Activated CD4-positive, alpha-beta memory T cell treated with anti-CD3 and anti-CD28 coated beads, Interleukin-2, amount 10 ng/mL, durations not matched to agents 7 days and 5 days (primary cell): ENCODE measurements around the gene IL6. TPM values are rescaled to one million over a fixed set of nuclear protein-coding genes. Genes with fewer than 3 reads are reported as not detected.

Experiments used
- CTCF ChIA-PET: fragments of 350-600 bp; sonication (Branson Sonifier 250); formaldehyde crosslinking; loops from one replicate; lab custom pipeline; 2021; ENCODE audit warnings: antibody characterized with exemption, inconsistent platforms; lab: Charles Lee
- POLR2A ChIA-PET: fragments of 350-600 bp; sonication (Branson Sonifier 250); formaldehyde crosslinking; loops from one replicate; lab custom pipeline; 2021; ENCODE audit warnings: antibody characterized with exemption; lab: Charles Lee
- DNase-seq: peaks from one replicate; pipeline ENCODE4 v3.0.0-alpha.2; 2020
- H3K27ac Mint-ChIP-seq: one replicate; pipeline ENCODE4 v1.8.0; 2021; ENCODE audit warnings: mild to moderate bottlenecking, mixed read lengths
- H3K27me3 Mint-ChIP-seq: one replicate; pipeline ENCODE4 v1.8.0; 2021; ENCODE audit warnings: mixed read lengths
- H3K36me3 Mint-ChIP-seq: one replicate; pipeline ENCODE4 v1.8.0; 2021; ENCODE audit warnings: low read depth, mixed read lengths
- H3K4me1 Mint-ChIP-seq: one replicate; pipeline ENCODE4 v1.8.0; 2021; ENCODE audit warnings: mixed read lengths
- H3K4me3 Mint-ChIP-seq: one replicate; pipeline ENCODE4 v1.8.0; 2021; ENCODE audit warnings: mild to moderate bottlenecking, mixed read lengths
- H3K9me3 Mint-ChIP-seq: one replicate; pipeline ENCODE4 v1.8.0; 2021; ENCODE audit warnings: mixed read lengths
- total RNA-seq, 2 experiments: library from RNA; stranded (reverse); gene quantifications; one replicate each; pipeline ENCODE4 v1.2.3, GENCODE V29; 2021

The IL6 gene
- total RNA-seq, 2 experiments from 2014 or later = 0.40 to 0.53 TPM

DNA sequence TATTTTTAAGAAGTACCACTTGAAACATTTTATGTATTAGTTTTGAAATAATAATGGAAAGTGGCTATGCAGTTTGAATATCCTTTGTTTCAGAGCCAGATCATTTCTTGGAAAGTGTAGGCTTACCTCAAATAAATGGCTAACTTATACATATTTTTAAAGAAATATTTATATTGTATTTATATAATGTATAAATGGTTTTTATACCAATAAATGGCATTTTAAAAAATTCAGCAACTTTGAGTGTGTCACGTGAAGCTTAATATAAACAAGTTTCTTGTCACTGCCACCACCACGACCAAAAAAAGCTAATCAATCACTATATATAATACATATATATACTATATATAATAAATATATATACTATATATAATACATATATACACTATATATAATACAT, 4.8 kb downstream of the IL6 start:
- H3K9me3 Mint-ChIP-seq = no peaks in the 10 kb centered on the region
- peaks cover 22% of the 10 kb centered on the region for H3K4me1 Mint-ChIP-seq
- no peak overlapping the region for H3K27ac Mint-ChIP-seq
- DNase-seq = no peak
- CTCF ChIA-PET = interaction anchor here (1.7 to 6.2 kb wide), 2 partner anchors 171 to 324 kb away, joined by 4 to 93 read pairs; no protein-coding TSS in a partner anchor
- no peak overlapping the region for H3K4me3 Mint-ChIP-seq
- POLR2A ChIA-PET = no interaction called here
- H3K36me3 Mint-ChIP-seq = no peaks in the 10 kb centered on the region
- peaks cover 43% of the 10 kb centered on the region for H3K27me3 Mint-ChIP-seq

DNA sequence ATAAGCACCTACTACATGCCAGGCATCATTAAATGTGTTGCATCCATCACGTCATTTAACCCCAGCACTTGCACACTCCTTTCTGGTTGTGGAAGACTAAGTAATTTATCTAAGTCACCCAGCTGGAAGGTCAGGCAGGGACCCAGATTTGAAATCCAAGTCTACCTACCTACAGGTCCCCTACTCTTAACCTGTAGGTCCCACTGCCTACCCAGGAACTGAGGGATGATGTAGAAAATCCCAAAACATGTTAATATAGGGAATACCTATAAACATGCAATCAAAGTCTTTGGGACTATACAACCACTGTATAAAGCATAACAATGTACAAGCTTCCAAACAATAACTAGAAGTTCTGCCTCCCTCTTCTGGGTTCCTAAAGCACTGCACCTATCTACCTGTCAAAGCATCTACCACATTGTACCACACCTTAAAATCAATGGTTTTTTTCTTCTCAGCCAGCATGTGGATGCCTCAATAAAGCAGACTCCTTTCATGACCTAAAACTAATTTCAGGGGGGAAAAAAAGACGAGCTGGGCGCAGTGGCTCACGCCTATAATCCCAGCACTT, 5.6 kb downstream of the IL6 start:
- Mint-ChIP-seq H3K9me3 (no peaks in the 10 kb centered on the region), H3K27me3 (peaks cover 46% of the 10 kb centered on the region), H3K4me3 (no peak overlapping the region), H3K36me3 (no peaks in the 10 kb centered on the region), H3K27ac (no peak overlapping the region), H3K4me1 (peaks cover 16% of the 10 kb centered on the region)
- ChIA-PET CTCF (interaction anchor here (1.0 to 6.2 kb wide), 3 partner anchors 14 to 323 kb away, joined by 3 to 93 read pairs (median 4); no protein-coding TSS in a partner anchor), POLR2A (interaction anchor here (1.5 kb wide), 1 partner anchor 172 kb away, joined by 6 read pairs; no protein-coding TSS in a partner anchor)
- no peak for DNase-seq

DNA sequence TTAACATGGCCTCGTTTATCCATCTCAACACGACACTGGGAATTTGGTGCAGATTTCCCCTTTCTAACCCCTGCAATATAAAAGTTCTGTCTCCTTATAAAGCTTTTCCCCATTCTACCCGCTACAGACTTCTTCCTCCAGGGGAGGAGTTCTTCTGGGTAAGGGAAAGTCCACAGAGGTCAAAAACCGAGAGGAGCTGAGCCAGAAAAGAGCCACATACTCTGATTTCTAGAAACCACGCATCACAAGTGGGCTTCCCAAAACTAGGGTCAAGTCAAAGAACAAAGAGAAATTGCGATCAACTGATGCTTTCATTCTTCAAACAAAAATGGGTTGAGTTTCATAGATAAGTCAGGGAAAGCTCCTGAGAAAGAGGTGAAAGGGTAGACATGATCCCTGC, 6.8 kb downstream of the IL6 start:
- Mint-ChIP-seq H3K4me1 (peaks cover 9% of the 10 kb centered on the region), H3K27ac (no peak overlapping the region), H3K9me3 (no peaks in the 10 kb centered on the region), H3K27me3 (peaks cover 46% of the 10 kb centered on the region), H3K4me3 (no peak overlapping the region), H3K36me3 (no peaks in the 10 kb centered on the region)
- POLR2A ChIA-PET = no interaction called here
- DNase-seq = no peak
- CTCF ChIA-PET = interaction anchor here (0.6 to 6.2 kb wide), 2 partner anchors 117 to 173 kb away, joined by 5 to 93 read pairs; no protein-coding TSS in a partner anchor

DNA sequence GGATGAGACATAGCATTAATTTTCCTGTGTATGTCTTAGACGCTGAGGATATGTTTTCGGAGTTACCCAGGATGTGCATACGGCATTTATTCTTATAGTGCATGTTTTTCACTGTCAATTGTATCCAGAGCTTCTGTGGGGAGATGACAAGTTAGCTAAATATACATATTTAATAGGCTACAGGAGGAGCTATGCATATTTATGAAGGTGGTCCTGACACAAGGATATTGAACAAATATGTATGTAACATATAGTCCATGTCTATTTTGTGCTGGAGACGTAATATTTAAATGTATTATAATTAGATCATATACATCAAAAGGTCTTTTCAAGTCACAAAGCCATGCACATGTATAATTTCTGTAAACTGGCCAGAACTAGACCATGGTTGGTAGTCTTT, 16.0 kb downstream of the IL6 start:
- Mint-ChIP-seq H3K4me1 (no peaks in the 10 kb centered on the region), H3K4me3 (no peak overlapping the region), H3K27ac (no peak overlapping the region), H3K9me3 (no peaks in the 10 kb centered on the region), H3K36me3 (no peaks in the 10 kb centered on the region), H3K27me3 (peaks cover 31% of the 10 kb centered on the region)
- no peak for DNase-seq
- POLR2A ChIA-PET = no interaction called here
- CTCF ChIA-PET = no interaction called here

DNA sequence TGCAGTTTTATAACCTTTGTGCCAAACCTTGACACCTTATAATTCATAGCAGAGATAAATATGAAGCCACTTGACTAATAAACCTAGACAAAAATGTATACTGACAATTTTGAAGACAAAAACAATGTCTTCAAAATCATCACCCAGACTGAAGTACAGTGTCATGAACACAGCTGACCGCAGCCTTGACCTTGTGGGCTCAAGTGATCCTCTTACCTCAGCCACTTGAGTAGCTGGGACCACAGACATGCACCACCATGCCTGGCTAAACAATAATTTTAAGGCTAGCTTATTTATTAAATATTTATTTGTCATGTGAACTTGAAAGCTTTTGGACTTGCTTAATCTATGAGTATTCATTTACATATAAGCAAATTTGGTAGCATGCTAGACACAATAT, 24.3 kb downstream of the IL6 start:
- POLR2A ChIA-PET = no interaction called here
- H3K27ac Mint-ChIP-seq = no peak overlapping the region
- H3K4me1 Mint-ChIP-seq = no peaks in the 10 kb centered on the region
- H3K36me3 Mint-ChIP-seq = no peaks in the 10 kb centered on the region
- CTCF ChIA-PET = interaction anchor here (0.8 to 2.3 kb wide), 4 partner anchors 23 to 192 kb away, joined by 3 to 8 read pairs (median 4); no protein-coding TSS in a partner anchor
- H3K9me3 Mint-ChIP-seq = no peaks in the 10 kb centered on the region
- H3K27me3 Mint-ChIP-seq = peaks cover 31% of the 10 kb centered on the region
- DNase-seq = no peak
- H3K4me3 Mint-ChIP-seq = no peak overlapping the region

DNA sequence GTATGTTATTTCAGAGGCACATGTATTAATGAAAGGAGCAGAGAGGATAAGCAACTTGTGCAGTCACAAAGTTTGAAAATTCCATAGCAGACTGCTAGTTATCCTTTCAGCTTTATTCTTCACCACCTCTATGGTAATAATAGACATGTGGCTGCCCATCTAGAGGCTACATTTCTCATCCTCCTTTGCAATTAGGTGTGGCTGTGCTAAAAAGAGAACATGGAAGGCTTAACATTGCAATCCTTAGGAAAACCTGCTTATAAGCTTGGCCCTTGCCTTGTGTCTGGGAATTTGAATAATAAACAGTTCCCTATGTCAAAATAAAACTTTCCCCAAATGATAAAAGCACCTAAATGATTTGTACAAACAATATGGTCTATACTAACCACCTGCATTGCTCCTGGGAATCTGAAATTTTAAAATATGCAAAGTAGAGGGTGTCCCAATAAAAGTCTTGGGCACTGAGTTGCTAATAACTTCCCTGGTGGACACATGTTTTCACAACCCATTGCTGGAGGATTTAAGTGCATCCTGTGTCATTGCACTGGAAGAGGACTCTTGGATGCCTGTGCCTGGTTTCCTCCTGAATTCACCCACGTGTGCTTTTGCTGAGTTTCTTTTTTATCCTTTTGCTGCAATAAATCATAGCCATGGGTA, 30.5 kb downstream of the IL6 start:
- DNase-seq = no peak
- Mint-ChIP-seq H3K27me3 (peaks cover 55% of the 10 kb centered on the region), H3K4me1 (no peaks in the 10 kb centered on the region), H3K36me3 (no peaks in the 10 kb centered on the region), H3K4me3 (no peak overlapping the region), H3K9me3 (no peaks in the 10 kb centered on the region), H3K27ac (no peak overlapping the region)
- ChIA-PET POLR2A (no interaction called here), CTCF (no interaction called here)

DNA sequence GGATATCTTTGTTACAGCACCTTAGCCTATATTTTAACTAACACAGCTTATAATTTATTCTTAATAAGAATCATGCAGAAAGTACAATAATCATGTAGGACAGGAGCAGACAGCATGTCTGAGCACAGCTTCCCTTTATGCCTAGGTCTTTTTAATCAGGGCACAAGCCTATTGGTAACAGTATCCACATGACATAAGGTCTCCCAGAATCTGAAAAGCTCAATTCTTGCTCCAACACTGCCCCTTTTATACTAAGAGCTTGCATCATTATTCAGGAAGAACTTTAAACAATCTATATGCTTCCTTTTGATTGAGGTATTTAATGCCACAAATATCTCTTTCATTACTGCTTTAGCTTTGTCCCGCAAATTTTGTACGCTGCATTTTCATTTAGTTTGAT, 31.6 kb downstream of the IL6 start:
- no peaks in the 10 kb centered on the region for H3K4me1 Mint-ChIP-seq
- no peak overlapping the region for H3K4me3 Mint-ChIP-seq
- H3K27me3 Mint-ChIP-seq = peaks cover 55% of the 10 kb centered on the region
- ChIA-PET POLR2A (interaction anchor here (0.6 kb wide), 1 partner anchor 8 kb away, joined by 3 read pairs; no protein-coding TSS in a partner anchor), CTCF (no interaction called here)
- H3K27ac Mint-ChIP-seq = no peak overlapping the region
- DNase-seq = no peak
- H3K9me3 Mint-ChIP-seq = no peaks in the 10 kb centered on the region
- H3K36me3 Mint-ChIP-seq = no peaks in the 10 kb centered on the region

DNA sequence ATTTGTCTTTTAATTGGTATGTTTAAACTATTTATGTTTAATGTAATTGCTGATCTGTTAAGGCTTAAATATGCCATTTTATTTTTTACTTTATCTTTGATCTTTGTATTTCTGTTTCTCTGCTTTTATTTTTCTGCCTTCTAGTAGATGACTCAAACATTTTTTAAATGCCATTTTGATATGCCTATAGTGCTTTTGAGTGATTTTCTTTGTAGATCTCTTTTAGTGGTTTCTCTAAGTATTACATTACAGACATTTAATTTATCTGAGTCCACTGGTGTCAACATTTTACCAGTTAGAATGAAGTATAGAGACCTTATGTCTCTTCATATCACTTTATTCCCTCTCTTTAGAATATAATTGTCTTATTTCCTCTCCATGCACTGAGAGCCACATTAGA, 32.7 kb downstream of the IL6 start:
- no peaks in the 10 kb centered on the region for H3K9me3 Mint-ChIP-seq
- no peaks in the 10 kb centered on the region for H3K4me1 Mint-ChIP-seq
- H3K27ac Mint-ChIP-seq = no peak overlapping the region
- no peak for DNase-seq
- H3K36me3 Mint-ChIP-seq = no peaks in the 10 kb centered on the region
- H3K4me3 Mint-ChIP-seq = no peak overlapping the region
- peaks cover 53% of the 10 kb centered on the region for H3K27me3 Mint-ChIP-seq
- POLR2A ChIA-PET = no interaction called here
- CTCF ChIA-PET = no interaction called here

DNA sequence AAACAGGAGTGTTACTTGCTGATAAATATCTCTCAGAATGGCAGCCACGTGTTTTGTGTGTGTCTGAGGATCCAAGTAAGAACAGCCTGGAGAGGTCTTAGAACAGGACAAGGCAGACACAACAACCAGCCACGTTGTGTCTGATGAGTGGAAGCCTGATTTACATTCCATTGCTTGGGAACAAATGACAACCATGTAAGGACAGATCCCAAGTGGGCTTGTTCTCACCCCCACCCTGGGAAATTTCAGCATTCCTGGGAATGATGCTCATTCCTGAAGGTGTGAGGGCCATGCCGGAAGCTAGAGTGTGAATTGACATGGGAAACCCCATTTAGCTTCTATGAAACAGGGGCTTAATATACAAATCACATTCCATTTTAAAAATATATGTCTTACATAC, 35.9 kb downstream of the IL6 start:
- H3K4me3 Mint-ChIP-seq = no peak overlapping the region
- no peak for DNase-seq
- CTCF ChIA-PET = no interaction called here

DNA sequence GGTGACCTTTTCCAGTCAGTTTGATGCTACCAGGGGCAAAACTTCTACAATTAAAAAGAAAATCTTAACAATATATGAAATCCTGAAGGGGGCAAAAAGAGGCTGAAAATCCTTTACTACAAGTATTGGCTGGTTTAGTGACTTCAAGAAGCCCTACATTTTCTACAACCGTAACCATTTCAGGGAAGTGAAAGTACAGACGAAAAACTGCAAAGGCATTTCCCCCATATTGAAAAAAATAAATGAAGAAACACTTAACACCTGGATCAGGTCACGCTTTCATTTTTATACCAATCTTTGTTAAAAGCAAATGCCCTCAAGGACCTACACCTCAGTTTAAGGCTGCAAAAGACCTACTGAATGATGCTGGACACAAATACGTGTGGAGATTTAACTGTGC, 38.6 kb downstream of the IL6 start:
- POLR2A ChIA-PET = no interaction called here
- Mint-ChIP-seq H3K27me3 (peaks cover 62% of the 10 kb centered on the region), H3K4me3 (no peak overlapping the region), H3K27ac (no peak overlapping the region), H3K9me3 (no peaks in the 10 kb centered on the region), H3K4me1 (no peaks in the 10 kb centered on the region), H3K36me3 (no peaks in the 10 kb centered on the region)
- CTCF ChIA-PET = no interaction called here
- DNase-seq = no peak

More for the DNA sequence above, 35.9 kb downstream of the IL6 start:
- H3K36me3 Mint-ChIP-seq = no peaks in the 10 kb centered on the region
- POLR2A ChIA-PET = no interaction called here
- H3K27ac Mint-ChIP-seq = no peak overlapping the region
- no peaks in the 10 kb centered on the region for H3K9me3 Mint-ChIP-seq
- H3K27me3 Mint-ChIP-seq = peaks cover 66% of the 10 kb centered on the region
- no peaks in the 10 kb centered on the region for H3K4me1 Mint-ChIP-seq

DNA sequence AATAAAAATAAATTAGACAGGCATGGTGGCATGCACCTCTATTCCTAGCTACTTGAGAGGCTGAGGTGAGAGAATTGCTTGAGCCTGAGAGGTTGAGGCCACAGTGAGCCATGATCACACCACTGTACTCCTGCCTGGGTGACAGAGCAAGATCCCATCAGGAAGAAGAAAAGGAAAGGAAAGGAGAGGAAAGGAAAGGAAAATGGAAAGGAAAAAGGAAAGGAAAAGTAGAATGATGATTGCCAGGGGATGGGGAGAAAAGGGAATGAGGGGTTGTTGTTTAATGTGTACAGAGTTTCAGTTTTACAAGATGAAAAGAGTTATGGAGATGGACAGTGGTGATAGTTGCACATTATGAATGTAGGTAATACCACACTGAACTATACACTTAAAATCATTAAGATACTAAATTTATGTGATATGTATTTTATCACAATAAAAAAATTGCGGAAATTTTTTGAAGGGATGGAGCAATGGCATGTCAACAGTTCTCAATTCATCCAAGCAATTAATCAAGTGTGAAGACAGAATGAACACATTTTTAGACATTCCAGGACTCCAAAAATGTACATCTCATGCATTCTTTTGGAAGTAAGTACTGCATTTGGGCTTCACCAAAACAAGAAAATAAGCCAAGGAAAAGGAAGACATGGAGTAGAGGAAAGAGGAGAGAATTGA, 44.3 kb downstream of the IL6 start:
- Mint-ChIP-seq H3K27ac (no peak overlapping the region), H3K9me3 (no peaks in the 10 kb centered on the region), H3K4me3 (no peak overlapping the region), H3K4me1 (no peaks in the 10 kb centered on the region), H3K27me3 (peaks cover 50% of the 10 kb centered on the region), H3K36me3 (no peaks in the 10 kb centered on the region)
- POLR2A ChIA-PET = no interaction called here
- CTCF ChIA-PET = no interaction called here
- DNase-seq = no peak

DNA sequence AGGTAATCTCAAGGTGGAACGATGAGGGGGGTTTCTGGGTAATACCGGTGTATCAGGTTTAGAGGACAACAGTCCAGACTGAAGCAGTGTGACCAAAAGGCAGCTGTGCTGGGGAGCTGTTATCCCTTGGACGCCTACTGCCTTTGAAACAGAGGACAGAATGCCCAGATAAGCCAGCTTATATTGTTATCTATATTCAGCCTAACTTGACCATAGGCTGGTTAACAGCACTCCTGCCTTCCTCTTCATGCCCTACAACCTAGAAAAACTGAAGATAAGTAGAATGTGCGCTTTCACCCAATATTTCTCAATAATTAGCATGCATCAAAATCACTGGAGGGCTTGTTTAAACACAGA, 44.9 kb downstream of the IL6 start:
- no peak overlapping the region for H3K27ac Mint-ChIP-seq
- H3K27me3 Mint-ChIP-seq = peaks cover 47% of the 10 kb centered on the region
- no peak overlapping the region for H3K4me3 Mint-ChIP-seq
- no peaks in the 10 kb centered on the region for H3K4me1 Mint-ChIP-seq
- ChIA-PET POLR2A (no interaction called here), CTCF (interaction anchor here (1.5 kb wide), 1 partner anchor 43 kb away, joined by 5 read pairs; no protein-coding TSS in a partner anchor)
- no peaks in the 10 kb centered on the region for H3K36me3 Mint-ChIP-seq
- no peak for DNase-seq
- H3K9me3 Mint-ChIP-seq = no peaks in the 10 kb centered on the region

DNA sequence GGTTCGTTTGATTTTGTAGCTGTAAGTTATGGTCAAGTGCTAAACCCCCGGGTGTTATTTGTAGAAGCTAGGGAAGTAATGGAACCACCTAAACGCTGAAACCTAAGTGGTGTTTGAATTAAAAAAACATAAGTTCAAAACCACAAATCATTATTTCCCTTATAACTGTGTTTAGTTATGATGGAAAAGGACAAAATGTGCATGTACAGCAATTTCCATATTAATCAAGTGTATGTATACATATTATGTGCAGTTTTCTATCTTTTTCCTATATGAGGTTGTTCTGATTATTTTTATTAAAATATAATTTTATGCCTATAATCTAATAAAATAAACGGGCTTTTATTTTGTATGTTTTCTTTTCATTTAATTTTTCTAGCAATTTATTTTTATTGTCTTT, 45.9 kb downstream of the IL6 start:
- ChIA-PET POLR2A (interaction anchor here (0.6 kb wide), 1 partner anchor 180 kb away, joined by 3 read pairs; no protein-coding TSS in a partner anchor), CTCF (interaction anchor here (1.4 to 1.5 kb wide), 2 partner anchors 10 to 44 kb away, joined by 5 to 6 read pairs; no protein-coding TSS in a partner anchor)
- no peak for DNase-seq
- Mint-ChIP-seq H3K4me1 (no peaks in the 10 kb centered on the region), H3K27me3 (peaks cover 41% of the 10 kb centered on the region), H3K36me3 (no peaks in the 10 kb centered on the region), H3K27ac (no peak overlapping the region), H3K9me3 (no peaks in the 10 kb centered on the region), H3K4me3 (no peak overlapping the region)
